Neutrophil (primary cell): ENCODE data around the gene CNNM1.

ENCODE experiments used
- H3K27ac ChIP-seq: fragments of 200-600 bp; sonication (generic); 2 replicates; pipeline ENCODE4 v1.5.1; 2016; ENCODE audit warnings: mild to moderate bottlenecking, moderate library complexity
- H3K27me3 ChIP-seq: fragments of 200-600 bp; sonication (generic); 2 replicates; pipeline ENCODE4 v1.6.0; 2016; ENCODE audit warnings: mild to moderate bottlenecking
- H3K36me3 ChIP-seq: fragments of 200-600 bp; sonication (generic); 2 replicates; pipeline ENCODE4 v1.5.1; 2017
- H3K4me1 ChIP-seq, 2 experiments: fragments of 200-600 bp in 1 of 2; sonication (generic) in 1 of 2; 1 replicate in 1 of 2; 2 replicates in 1 of 2; pipeline versions ENCODE4 v1.5.1 to v1.6.1; 2013 to 2016; ENCODE audit warnings: low read depth in 1 of 2, low read length in 1 of 2, mild to moderate bottlenecking in 1 of 2, moderate library complexity in 1 of 2; ENCODE audit not compliant: control insufficient read depth in 1 of 2, insufficient read depth in 1 of 2
- H3K4me3 ChIP-seq, 2 experiments: fragments of 200-600 bp in 1 of 2; sonication (generic) in 1 of 2; 1 replicate in 1 of 2; 2 replicates in 1 of 2; pipeline ENCODE4 v1.5.1; 2013 to 2016; ENCODE audit warnings: low read depth in 1 of 2, low read length in 1 of 2, mild to moderate bottlenecking in 1 of 2, moderate library complexity in 1 of 2
- H3K9me3 ChIP-seq: fragments of 200-600 bp; sonication (generic); 2 replicates; pipeline ENCODE4 v1.5.1; 2016
- CTCF ChIP-seq: fragments of 200-600 bp; sonication (generic); IDR thresholded peaks from 2 replicates; pipeline ENCODE4 v1.5.1; 2016; ENCODE audit warnings: antibody characterized with exemption

Gene CNNM1

DNA sequence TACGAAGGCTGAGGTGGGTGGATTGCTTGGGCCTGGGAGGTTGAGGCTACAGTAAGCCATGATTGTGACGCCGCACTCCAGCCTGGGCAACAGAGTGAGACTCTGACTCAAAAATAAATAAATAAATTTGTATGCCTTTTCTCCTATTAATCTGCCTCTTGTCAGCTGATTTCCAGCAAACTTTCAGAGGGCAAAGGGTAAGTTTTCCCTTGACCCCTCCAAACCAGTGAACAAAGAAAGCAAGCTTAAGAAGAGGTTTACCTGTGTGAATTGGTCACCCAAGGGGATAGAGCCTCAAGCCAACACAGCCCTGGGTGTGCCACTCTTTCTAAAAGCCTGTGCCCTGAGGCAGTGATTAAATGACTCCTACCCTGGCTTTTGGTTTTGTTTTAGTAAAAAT, 70.5 kb downstream of the CNNM1 start:
- Histone ChIP-seq H3K27me3 (no peaks in the 10 kb centered on the region), H3K36me3 (peaks cover 48% of the 10 kb centered on the region), H3K27ac (no peak overlapping the region), H3K4me3 (no peak overlapping the region), H3K4me1 (no peaks in the 10 kb centered on the region), H3K9me3 (no peaks in the 10 kb centered on the region)
- TF ChIP-seq CTCF: no peak

GRCh38 chr10:99403674-99404073, 74.5 kb downstream of the CNNM1 start:
- TF ChIP-seq CTCF: no peak
- no peak overlapping the region for H3K4me3 ChIP-seq
- H3K27me3 ChIP-seq: no peaks in the 10 kb centered on the region
- H3K27ac ChIP-seq: no peak overlapping the region
- H3K4me1 ChIP-seq: no peaks in the 10 kb centered on the region
- peaks cover 52% of the 10 kb centered on the region for H3K36me3 ChIP-seq
- no peaks in the 10 kb centered on the region for H3K9me3 ChIP-seq

- Histone ChIP-seq H3K27me3 (no peaks in the 10 kb centered on the region), H3K4me1 (no peaks in the 10 kb centered on the region), H3K4me3 (no peak overlapping the region), H3K27ac (no peak overlapping the region), H3K9me3 (no peaks in the 10 kb centered on the region), H3K36me3 (peaks cover 37% of the 10 kb centered on the region)
- no peak for TF ChIP-seq CTCF
These were observed 77.0 kb downstream of the CNNM1 start for GRCh38 chr10:99406149-99406548.

DNA sequence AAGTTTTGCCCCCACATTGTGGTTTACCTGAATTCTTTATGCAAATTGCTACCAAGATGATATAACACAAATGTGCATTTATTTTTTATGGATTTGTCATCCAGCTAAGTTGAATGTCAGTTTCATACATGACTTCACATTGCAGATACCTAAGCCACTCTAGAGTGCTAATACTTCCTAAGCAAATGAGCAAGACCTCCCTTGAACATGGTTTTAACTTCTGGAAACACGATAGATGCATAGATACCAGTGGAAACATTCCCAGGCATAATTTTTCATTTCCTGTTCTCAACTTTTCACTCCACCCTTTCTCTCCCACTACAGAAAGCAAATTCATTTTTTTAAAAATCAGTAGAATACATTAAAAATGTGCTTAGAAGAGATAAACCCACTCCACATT, 81.0 kb downstream of the CNNM1 start:
- H3K36me3 ChIP-seq: peaks cover 14% of the 10 kb centered on the region

DNA sequence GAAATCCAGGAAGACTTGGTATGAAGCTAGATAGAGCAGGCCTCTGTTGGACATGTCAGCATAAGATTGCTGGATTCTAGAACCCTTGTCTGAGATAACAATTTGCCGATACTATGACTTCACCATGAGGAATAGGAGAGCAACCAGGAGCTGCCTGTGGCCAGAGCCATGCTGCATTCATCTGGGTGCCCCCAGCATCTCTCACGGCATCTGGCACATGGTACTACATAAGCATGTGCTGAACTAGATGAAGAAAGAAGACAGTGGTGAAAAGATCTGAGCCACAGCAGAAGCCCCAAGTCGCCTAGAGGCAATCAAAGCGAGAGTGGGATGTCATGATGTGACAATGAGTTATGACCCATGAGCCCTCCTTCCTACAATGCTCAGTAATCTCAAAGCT, 81.7 kb downstream of the CNNM1 start:
- Histone ChIP-seq H3K4me3 (no peak overlapping the region), H3K36me3 (peaks cover 6% of the 10 kb centered on the region), H3K27ac (no peak overlapping the region), H3K9me3 (no peaks in the 10 kb centered on the region), H3K4me1 (no peaks in the 10 kb centered on the region), H3K27me3 (no peaks in the 10 kb centered on the region)
- TF ChIP-seq CTCF: no peak

More for the DNA sequence above, 81.0 kb downstream of the CNNM1 start:
- Histone ChIP-seq H3K4me1 (no peaks in the 10 kb centered on the region), H3K4me3 (no peak overlapping the region), H3K27ac (no peak overlapping the region), H3K9me3 (no peaks in the 10 kb centered on the region), H3K27me3 (no peaks in the 10 kb centered on the region)
- no peak for TF ChIP-seq CTCF

GRCh38 chr10:99411546-99411945, 82.4 kb downstream of the CNNM1 start:
- no peak for TF ChIP-seq CTCF
- Histone ChIP-seq H3K27ac (no peak overlapping the region), H3K4me1 (no peaks in the 10 kb centered on the region), H3K27me3 (no peaks in the 10 kb centered on the region), H3K4me3 (no peak overlapping the region), H3K36me3 (no peaks in the 10 kb centered on the region), H3K9me3 (no peaks in the 10 kb centered on the region)
